Brain microvascular endothelial cell (primary cell): ENCODE results near the gene TGFB1I1.

Experiments
- DNase-seq: peaks from one replicate; pipeline ENCODE4 v3.0.0-alpha.2; 2020
- H3K27ac ChIP-seq: fragments of 250-450 bp; sonication (Bioruptor Pico); 2 replicates; pipeline ENCODE4 v1.5.1; 2020; ENCODE audit warnings: mild to moderate bottlenecking, moderate library complexity
- H3K27me3 ChIP-seq: fragments of 250-450 bp; sonication (Bioruptor Pico); replicated peaks from 2 replicates; pipeline ENCODE4 v1.5.1; 2020; ENCODE audit warnings: mild to moderate bottlenecking
- H3K36me3 ChIP-seq: fragments of 250-450 bp; sonication (Bioruptor Pico); replicated peaks from 2 replicates; pipeline ENCODE4 v1.5.1; 2020; ENCODE audit warnings: mild to moderate bottlenecking
- H3K4me3 ChIP-seq: 2 replicates; pipeline ENCODE4 v1.5.1; 2011; ENCODE audit warnings: low read depth, mild to moderate bottlenecking, control low read depth, low read length, moderate library complexity
- CTCF ChIP-seq: IDR thresholded peaks from 2 replicates; pipeline ENCODE4 v1.5.1; 2011; ENCODE audit warnings: low read depth, mild to moderate bottlenecking, moderate library complexity, low read length, control low read depth, inconsistent platforms; ENCODE audit errors: missing control alignments
- in situ Hi-C: cut with HindIII; loops from 2 replicates; pipeline ENCODE4 v1.10.0; 2017; ENCODE audit warnings: low sequenced_read_pairs, low pct_ligation_motif_present

The TGFB1I1 gene

GRCh38 chr16:31493506-31494125 lies 21.7 kb downstream of the TGFB1I1 start:
- H3K27me3 ChIP-seq = no peaks in the 10 kb centered on the region
- DNase-seq = no peak
- peaks cover 28% of the 10 kb centered on the region for H3K36me3 ChIP-seq
- no peak for TF ChIP-seq CTCF
- in situ Hi-C loops = no loop called here
- no peak overlapping the region for H3K27ac ChIP-seq
- no peak overlapping the region for H3K4me3 ChIP-seq

DNA sequence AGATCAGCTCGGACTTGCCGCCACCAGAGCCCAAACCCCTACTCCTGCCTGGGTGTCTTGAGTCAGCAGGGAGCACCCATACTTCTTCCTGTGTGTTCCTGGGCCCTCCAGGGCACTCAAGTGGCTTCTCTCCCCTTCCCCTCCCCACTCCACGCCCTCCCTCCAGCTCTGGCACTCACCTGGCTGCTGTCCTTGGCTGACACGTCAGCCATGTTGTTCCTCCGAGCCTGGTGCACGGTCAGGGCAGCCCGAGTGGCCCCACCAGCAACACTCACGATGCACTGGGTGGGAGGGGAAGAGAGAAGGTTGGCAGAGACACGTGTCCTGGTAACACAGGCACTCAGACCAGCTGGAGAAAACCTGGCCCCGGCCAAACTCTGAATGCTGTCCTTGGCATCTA lies 24.7 kb downstream of the TGFB1I1 start:
- in situ Hi-C loops = no loop called here

GRCh38 chr16:31498493-31498892 lies 26.5 kb downstream of the TGFB1I1 start:
- no peak overlapping the region for H3K4me3 ChIP-seq
- no peaks in the 10 kb centered on the region for H3K27me3 ChIP-seq
- in situ Hi-C loops = no loop called here
- no peak for DNase-seq
- TF ChIP-seq CTCF = no peak
- peaks cover 26% of the 10 kb centered on the region for H3K36me3 ChIP-seq
- H3K27ac ChIP-seq = no peak overlapping the region

More for the DNA sequence above, 24.7 kb downstream of the TGFB1I1 start:
- Histone ChIP-seq H3K27ac (no peak overlapping the region), H3K27me3 (no peaks in the 10 kb centered on the region), H3K36me3 (peaks cover 33% of the 10 kb centered on the region), H3K4me3 (no peak overlapping the region)
- no peak for DNase-seq
- TF ChIP-seq CTCF = no peak

- Histone ChIP-seq H3K27ac (no peak overlapping the region), H3K27me3 (no peaks in the 10 kb centered on the region), H3K36me3 (peaks cover 28% of the 10 kb centered on the region), H3K4me3 (no peak overlapping the region)
- TF ChIP-seq CTCF = no peak
- in situ Hi-C loops = no loop called here
- DNase-seq = no peak
Observed at GRCh38 chr16:31499928-31500327, 28.0 kb downstream of the TGFB1I1 start.

- in situ Hi-C loops = no loop called here
- no peak overlapping the region for H3K27ac ChIP-seq
- H3K27me3 ChIP-seq = no peaks in the 10 kb centered on the region
- TF ChIP-seq CTCF = no peak
- H3K4me3 ChIP-seq = no peak overlapping the region
- peaks cover 22% of the 10 kb centered on the region for H3K36me3 ChIP-seq
- DNase-seq = no peak
Observed at GRCh38 chr16:31501226-31501965, 29.4 kb downstream of the TGFB1I1 start.
